ENCODE data around the gene CLEC9A. TPM values are rescaled to one million over a fixed set of nuclear protein-coding genes. Genes with fewer than 3 reads are reported as not detected.
A peak's percentile ranks its signal among the peaks of the same experiment; 100 is the strongest.

The CLEC9A gene
- polyA plus RNA-seq, 3 donors, result 0.07 to 0.59 TPM; not detected in 1

GRCh38 chr12:10027311-10027710, 3.2 kb upstream of the CLEC9A start:
- TF ChIP-seq, protein P1, sequence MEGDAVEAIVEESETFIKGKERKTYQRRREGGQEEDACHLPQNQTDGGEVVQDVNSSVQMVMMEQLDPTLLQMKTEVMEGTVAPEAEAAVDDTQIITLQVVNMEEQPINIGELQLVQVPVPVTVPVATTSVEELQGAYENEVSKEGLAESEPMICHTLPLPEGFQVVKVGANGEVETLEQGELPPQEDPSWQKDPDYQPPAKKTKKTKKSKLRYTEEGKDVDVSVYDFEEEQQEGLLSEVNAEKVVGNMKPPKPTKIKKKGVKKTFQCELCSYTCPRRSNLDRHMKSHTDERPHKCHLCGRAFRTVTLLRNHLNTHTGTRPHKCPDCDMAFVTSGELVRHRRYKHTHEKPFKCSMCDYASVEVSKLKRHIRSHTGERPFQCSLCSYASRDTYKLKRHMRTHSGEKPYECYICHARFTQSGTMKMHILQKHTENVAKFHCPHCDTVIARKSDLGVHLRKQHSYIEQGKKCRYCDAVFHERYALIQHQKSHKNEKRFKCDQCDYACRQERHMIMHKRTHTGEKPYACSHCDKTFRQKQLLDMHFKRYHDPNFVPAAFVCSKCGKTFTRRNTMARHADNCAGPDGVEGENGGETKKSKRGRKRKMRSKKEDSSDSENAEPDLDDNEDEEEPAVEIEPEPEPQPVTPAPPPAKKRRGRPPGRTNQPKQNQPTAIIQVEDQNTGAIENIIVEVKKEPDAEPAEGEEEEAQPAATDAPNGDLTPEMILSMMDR (IDR thresholded peaks at IDR 0.05), result no peak
- Histone ChIP-seq H3K79me2 (ENCODE audit: insufficient read depth, low read length) (no peaks in the 10 kb centered on the region), H3K4me3 (replicated peaks in 1 of 3; ENCODE audit: low read depth in 2 of 3, low read length in 3 of 3) (peak overlapping the region in 1 of 3 experiments; percentile 54), H2AFZ (ENCODE audit: insufficient read depth, low read depth, low read length, poor library complexity, severe bottlenecking) (no peak overlapping the region), H3K27ac (ENCODE audit: low read depth in 1 of 2, low read length in 2 of 2) (peak overlapping the region; percentile 74 to 82), H3K27me3 (ENCODE audit: control insufficient read depth in 2 of 2, insufficient read depth in 2 of 2, low read length in 2 of 2) (no peaks in the 10 kb centered on the region), H3K9ac (ENCODE audit: insufficient read depth, low read length, poor library complexity, severe bottlenecking) (peak overlapping the region; percentile 24), H3K4me1 (ENCODE audit: control insufficient read depth in 1 of 2, insufficient read depth in 2 of 2, low read length in 2 of 2) (peaks cover 24 to 31% of the 10 kb centered on the region in 2 donors), H3K9me3 (replicated peaks in 1 of 2; ENCODE audit: control insufficient read depth in 1 of 2, insufficient read depth in 1 of 2, low read length in 2 of 2) (no peaks in the 10 kb centered on the region), H4K20me1 (ENCODE audit: insufficient read depth, low read length) (no peaks in the 10 kb centered on the region), H3K4me2 (replicated peaks; ENCODE audit: extremely low read depth, low read length, poor library complexity, severe bottlenecking) (peak overlapping the region; percentile 54), H3K36me3 (replicated peaks in 1 of 2; ENCODE audit: control insufficient read depth in 1 of 2, insufficient read depth in 2 of 2, low read length in 2 of 2) (no peaks in the 10 kb centered on the region)
- H3K4me3 Mint-ChIP-seq, result peak overlapping the region; percentile 68 to 87
- H3K9me3 Mint-ChIP-seq, result peaks cover 0 to 2% (median 0%) of the 10 kb centered on the region in 7 donors
- H3K4me1 Mint-ChIP-seq, result peaks cover 35% of the 10 kb centered on the region
- H3K27ac Mint-ChIP-seq, result peak overlapping the region; percentile 97 to 100 (median 99)
- 11% methylated on average over 3 of the region's 3 CpGs for WGBS (ENCODE audit: insufficient coverage)
- peaks cover 0 to 2% (median 0%) of the 10 kb centered on the region in 3 donors for H3K27me3 Mint-ChIP-seq (ENCODE audit: low read depth in 3 of 3)
- intact Hi-C loops (cut with micrococcal nuclease), result loop anchor here (5.0 to 10.0 kb wide), 4 partner anchors 40 to 187 kb away; partner anchors contain the start of genes CLEC12A (in 1 of the 2) and GABARAPL1 (in 1 of the 2)
- peaks cover 0 to 4% of the 10 kb centered on the region in 2 donors for H3K36me3 Mint-ChIP-seq
- DNase-seq, result peak in 2 of 3 donors; percentile 57 to 65

DNA sequence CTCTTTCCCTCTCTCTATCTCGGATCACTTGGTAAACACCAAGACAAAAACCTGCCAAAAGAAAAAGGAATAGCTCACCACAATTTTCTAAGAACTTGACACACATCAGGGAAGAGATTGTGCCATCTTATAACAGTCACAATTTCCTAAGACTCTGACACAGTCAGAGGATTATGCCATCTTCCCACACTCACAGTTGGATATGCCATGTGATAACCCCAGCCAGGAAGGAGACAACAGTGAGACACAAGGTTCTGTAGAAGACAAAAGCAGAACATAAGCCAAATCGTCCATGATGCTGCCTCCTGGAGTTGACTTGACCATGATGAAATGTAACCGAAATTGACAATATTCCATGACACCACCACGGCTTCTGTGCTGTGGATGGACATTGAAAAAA, 2.8 kb upstream of the CLEC9A start:
- Mint-ChIP-seq H3K36me3 (peaks cover 0 to 4% of the 10 kb centered on the region in 2 donors), H3K27ac (peak overlapping the region; percentile 97 to 100 (median 99)), H3K27me3 (ENCODE audit: low read depth in 3 of 3) (peaks cover 0 to 2% (median 0%) of the 10 kb centered on the region in 3 donors), H3K4me1 (peaks cover 35% of the 10 kb centered on the region), H3K4me3 (peak overlapping the region; percentile 68 to 87), H3K9me3 (peaks cover 0 to 2% (median 0%) of the 10 kb centered on the region in 7 donors)
- H3K9ac ChIP-seq (ENCODE audit: insufficient read depth, low read length, poor library complexity, severe bottlenecking), result peak overlapping the region; percentile 24
- peak overlapping the region; percentile 74 to 82 for H3K27ac ChIP-seq (ENCODE audit: low read depth in 1 of 2, low read length in 2 of 2)
- H3K4me3 ChIP-seq (replicated peaks in 1 of 3; ENCODE audit: low read depth in 2 of 3, low read length in 3 of 3), result peak overlapping the region in 1 of 3 experiments; percentile 54
- H2AFZ ChIP-seq (ENCODE audit: insufficient read depth, low read depth, low read length, poor library complexity, severe bottlenecking), result no peak overlapping the region
- peak; percentile 96 to 99 (median 98) for DNase-seq
- H3K36me3 ChIP-seq (replicated peaks in 1 of 2; ENCODE audit: control insufficient read depth in 1 of 2, insufficient read depth in 2 of 2, low read length in 2 of 2), result no peaks in the 10 kb centered on the region
- no peaks in the 10 kb centered on the region for H3K9me3 ChIP-seq (replicated peaks in 1 of 2; ENCODE audit: control insufficient read depth in 1 of 2, insufficient read depth in 1 of 2, low read length in 2 of 2)
- no peaks in the 10 kb centered on the region for H4K20me1 ChIP-seq (ENCODE audit: insufficient read depth, low read length)
- intact Hi-C loops (cut with micrococcal nuclease), result loop anchor here (5.0 to 10.0 kb wide), 4 partner anchors 40 to 187 kb away; partner anchors contain the start of genes CLEC12A (in 1 of the 2) and GABARAPL1 (in 1 of the 2)
- peak overlapping the region; percentile 54 for H3K4me2 ChIP-seq (replicated peaks; ENCODE audit: extremely low read depth, low read length, poor library complexity, severe bottlenecking)
- TF ChIP-seq, protein P1 (IDR thresholded peaks at IDR 0.05), result peak; percentile 23
- peaks cover 24 to 31% of the 10 kb centered on the region in 2 donors for H3K4me1 ChIP-seq (ENCODE audit: control insufficient read depth in 1 of 2, insufficient read depth in 2 of 2, low read length in 2 of 2)
- H3K79me2 ChIP-seq (ENCODE audit: insufficient read depth, low read length), result no peaks in the 10 kb centered on the region
- WGBS (ENCODE audit: insufficient coverage), result 0% methylated on average over 1 of the region's 4 CpGs
- H3K27me3 ChIP-seq (ENCODE audit: control insufficient read depth in 2 of 2, insufficient read depth in 2 of 2, low read length in 2 of 2), result no peaks in the 10 kb centered on the region
